ENCODE results near the gene ITGA11. TPM values are rescaled to one million over a fixed set of nuclear protein-coding genes. Genes with fewer than 3 reads are reported as not detected.

ITGA11 gene
- total and polyA plus RNA-seq, 9 donors, result 1.2 to 34.5 (median 4.4) TPM

DNA sequence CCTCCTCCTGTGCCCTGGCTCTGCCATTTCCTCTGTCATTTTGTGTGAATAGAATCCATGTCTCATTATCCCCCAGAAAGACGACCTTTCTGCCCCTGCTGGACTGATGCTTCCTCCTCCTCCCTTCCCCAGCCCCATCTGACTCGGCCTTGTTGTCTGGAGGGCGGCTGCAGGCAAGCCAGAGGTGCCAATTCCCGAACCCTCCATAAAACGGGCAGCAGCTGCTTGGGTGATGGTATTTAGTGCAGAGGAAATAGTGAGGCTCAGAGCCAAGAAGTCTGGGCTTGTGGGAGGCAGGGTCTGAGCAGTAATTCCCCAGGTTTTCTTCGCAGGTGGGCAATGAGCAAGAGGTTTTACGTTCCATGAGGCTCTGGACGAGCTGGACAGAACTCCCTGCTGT, 71.2 kb downstream of the ITGA11 start:
- no peak overlapping the region for H3K4me3 ChIP-seq
- no peak for DNase-seq
- 63 to 72% (median 66%) methylated on average over 8 of the region's 8 CpGs for WGBS, 3 donors
- H3K27ac ChIP-seq, result no peak overlapping the region
- H3K9me3 ChIP-seq, result no peaks in the 10 kb centered on the region
- no peaks in the 10 kb centered on the region for H3K27me3 ChIP-seq
- no peaks in the 10 kb centered on the region for H3K36me3 ChIP-seq
- TF ChIP-seq, protein P1, sequence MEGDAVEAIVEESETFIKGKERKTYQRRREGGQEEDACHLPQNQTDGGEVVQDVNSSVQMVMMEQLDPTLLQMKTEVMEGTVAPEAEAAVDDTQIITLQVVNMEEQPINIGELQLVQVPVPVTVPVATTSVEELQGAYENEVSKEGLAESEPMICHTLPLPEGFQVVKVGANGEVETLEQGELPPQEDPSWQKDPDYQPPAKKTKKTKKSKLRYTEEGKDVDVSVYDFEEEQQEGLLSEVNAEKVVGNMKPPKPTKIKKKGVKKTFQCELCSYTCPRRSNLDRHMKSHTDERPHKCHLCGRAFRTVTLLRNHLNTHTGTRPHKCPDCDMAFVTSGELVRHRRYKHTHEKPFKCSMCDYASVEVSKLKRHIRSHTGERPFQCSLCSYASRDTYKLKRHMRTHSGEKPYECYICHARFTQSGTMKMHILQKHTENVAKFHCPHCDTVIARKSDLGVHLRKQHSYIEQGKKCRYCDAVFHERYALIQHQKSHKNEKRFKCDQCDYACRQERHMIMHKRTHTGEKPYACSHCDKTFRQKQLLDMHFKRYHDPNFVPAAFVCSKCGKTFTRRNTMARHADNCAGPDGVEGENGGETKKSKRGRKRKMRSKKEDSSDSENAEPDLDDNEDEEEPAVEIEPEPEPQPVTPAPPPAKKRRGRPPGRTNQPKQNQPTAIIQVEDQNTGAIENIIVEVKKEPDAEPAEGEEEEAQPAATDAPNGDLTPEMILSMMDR (IDR thresholded peaks at IDR 0.05), result no peak
- TF ChIP-seq POLR2A (IDR thresholded peaks at IDR 0.05), result no peak
- TF ChIP-seq EP300 (IDR thresholded peaks at IDR 0.05), result no peak
- no peaks in the 10 kb centered on the region for H3K4me1 ChIP-seq (ENCODE audit: insufficient read depth)
- intact Hi-C loops (cut with DNase I), result no loop called here

DNA sequence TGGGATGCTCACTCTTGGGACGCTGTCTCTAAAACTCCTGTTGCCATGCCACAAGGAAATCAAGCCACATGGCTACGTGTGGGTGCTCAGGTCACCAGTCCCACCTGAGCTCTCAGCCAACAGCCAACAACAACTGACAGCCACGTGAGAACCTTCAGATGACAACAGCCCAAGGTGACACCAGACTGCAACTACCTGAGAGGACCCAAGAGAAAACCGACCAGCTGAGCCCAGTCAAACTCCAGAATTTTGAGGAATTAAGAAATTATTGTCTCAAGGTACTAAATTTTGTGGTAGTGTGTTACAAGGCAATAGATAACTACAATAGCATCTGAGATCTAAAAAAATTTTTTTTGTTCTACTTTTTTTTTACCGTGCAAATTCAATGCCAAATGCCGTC, 75.2 kb downstream of the ITGA11 start:
- Histone ChIP-seq H3K36me3 (no peaks in the 10 kb centered on the region), H3K27ac (no peak overlapping the region), H3K27me3 (no peaks in the 10 kb centered on the region), H3K4me1 (ENCODE audit: insufficient read depth) (peaks cover 6% of the 10 kb centered on the region), H3K9me3 (no peaks in the 10 kb centered on the region), H3K4me3 (no peak overlapping the region)
- no peak for DNase-seq
- 93 to 97% (median 96%) methylated on average over 6 of the region's 6 CpGs for WGBS, 3 donors
- intact Hi-C loops (cut with DNase I), result no loop called here
- TF ChIP-seq, protein P1 (IDR thresholded peaks at IDR 0.05), result no peak
- TF ChIP-seq POLR2A (IDR thresholded peaks at IDR 0.05) (no peak), EP300 (IDR thresholded peaks at IDR 0.05) (no peak)

DNA sequence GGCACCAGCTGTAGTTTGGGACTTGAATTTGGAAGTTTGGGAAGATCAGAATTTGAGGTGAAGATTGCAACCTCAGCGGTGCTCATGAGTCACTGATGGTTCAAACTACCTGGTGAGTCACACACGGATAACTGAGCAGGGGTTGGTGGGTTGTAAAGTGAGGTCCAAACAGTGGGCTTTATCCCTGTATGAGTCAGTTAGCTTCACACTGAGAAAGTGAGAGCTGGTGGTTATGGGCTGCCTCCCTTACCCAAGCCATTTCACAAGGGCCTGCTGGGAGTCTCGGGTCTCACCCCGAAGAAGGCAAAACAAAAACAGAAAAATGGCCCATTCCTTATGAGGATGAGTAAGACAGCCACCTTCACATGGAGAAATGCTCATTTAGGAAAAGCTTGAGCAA, 77.0 kb downstream of the ITGA11 start:
- Histone ChIP-seq H3K4me1 (ENCODE audit: insufficient read depth) (peaks cover 9% of the 10 kb centered on the region), H3K4me3 (no peak overlapping the region), H3K27ac (no peak overlapping the region), H3K9me3 (no peaks in the 10 kb centered on the region), H3K27me3 (no peaks in the 10 kb centered on the region), H3K36me3 (no peaks in the 10 kb centered on the region)
- peak in 1 of 5 donors; percentile 65 for DNase-seq
- 18 to 61% (median 29%) methylated on average over 4 of the region's 4 CpGs for WGBS, 3 donors
- no peak for TF ChIP-seq EP300 (IDR thresholded peaks at IDR 0.05)
- TF ChIP-seq, protein P1 (IDR thresholded peaks at IDR 0.05), result no peak
- TF ChIP-seq POLR2A (IDR thresholded peaks at IDR 0.05), result no peak
- intact Hi-C loops (cut with DNase I), result no loop called here

DNA sequence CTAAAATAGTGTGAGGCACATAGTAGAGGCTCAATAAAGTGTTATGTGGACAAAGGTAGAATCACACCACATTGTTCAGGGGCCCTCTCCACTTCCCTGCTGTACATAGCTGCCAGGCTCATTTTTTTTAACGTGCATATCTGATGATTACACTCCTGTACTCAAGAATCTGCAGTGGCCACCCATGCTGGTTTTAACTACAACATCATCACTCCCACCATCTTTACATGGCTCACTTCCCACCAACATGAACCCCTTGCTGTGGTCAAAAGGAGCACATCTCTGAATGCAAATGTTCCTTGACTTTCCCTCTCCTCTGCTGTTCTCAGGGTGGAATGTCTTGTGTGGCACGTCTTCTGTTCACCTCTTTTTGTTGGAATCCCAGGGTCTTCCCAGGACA, 77.7 kb downstream of the ITGA11 start:
- no peak overlapping the region for H3K27ac ChIP-seq
- 82 to 90% (median 89%) methylated on average over 2 of the region's 2 CpGs for whole genome bisulfite sequencing, 3 donors
- intact Hi-C loops (cut with DNase I), result no loop called here

More for the DNA sequence above, 77.7 kb downstream of the ITGA11 start:
- Histone ChIP-seq H3K27me3 (no peaks in the 10 kb centered on the region), H3K36me3 (no peaks in the 10 kb centered on the region), H3K9me3 (no peaks in the 10 kb centered on the region), H3K4me3 (no peak overlapping the region), H3K4me1 (ENCODE audit: insufficient read depth) (peaks cover 9% of the 10 kb centered on the region)
- TF ChIP-seq, protein P1 (IDR thresholded peaks at IDR 0.05), result no peak
- TF ChIP-seq POLR2A (IDR thresholded peaks at IDR 0.05), result no peak
- no peak for TF ChIP-seq EP300 (IDR thresholded peaks at IDR 0.05)
- DNase-seq, result no peak

Data from ovary (tissue), 9 donors.